ENCODE results near the gene SH3PXD2A.
A peak's percentile ranks its signal among the peaks of the same experiment; 100 is the strongest.

Gene SH3PXD2A

DNA sequence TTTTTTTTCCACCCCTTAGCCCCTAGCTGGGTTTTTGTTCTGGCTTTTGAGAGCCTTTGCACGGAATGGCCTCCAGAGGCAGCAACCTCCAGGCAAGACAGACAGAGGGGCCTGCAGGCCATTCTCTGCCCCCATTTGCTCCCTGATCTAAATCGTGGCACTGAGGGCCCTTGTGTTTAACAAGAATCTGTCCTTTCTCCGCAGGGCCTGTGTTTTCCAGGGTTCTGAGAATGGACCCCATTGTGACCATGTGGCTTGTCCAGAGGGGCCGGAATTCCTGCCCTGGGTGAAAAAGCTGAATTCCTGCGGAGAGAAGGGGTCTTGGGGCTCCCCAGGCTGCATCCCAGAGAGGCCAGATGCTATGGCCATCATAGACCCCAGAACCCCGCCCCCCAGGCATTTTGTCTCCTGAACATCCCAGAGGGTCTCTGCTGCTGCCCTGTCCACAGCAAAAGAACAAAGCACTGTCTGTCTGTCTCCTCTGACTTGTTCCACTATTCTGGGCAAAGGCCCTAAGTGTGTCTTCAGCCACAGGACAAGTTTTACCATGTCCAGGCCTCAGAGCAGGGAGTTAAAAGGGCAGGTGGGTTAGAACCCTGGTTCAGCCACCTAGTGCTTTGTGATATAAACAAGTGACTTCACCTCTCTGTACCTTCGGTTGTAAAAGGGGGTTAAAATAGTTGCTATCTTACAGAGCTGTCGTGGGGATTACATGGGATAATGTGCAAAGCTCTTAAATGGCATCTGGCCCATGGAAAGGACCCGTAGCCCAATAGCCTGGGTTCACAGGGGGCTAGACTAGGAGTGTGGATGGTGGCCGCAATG, 155.6 kb downstream of the SH3PXD2A start:
- no peak for DNase-seq

GRCh38 chr10:103698266-103698665, 157.1 kb downstream of the SH3PXD2A start:
- no peak for DNase-seq

DNA sequence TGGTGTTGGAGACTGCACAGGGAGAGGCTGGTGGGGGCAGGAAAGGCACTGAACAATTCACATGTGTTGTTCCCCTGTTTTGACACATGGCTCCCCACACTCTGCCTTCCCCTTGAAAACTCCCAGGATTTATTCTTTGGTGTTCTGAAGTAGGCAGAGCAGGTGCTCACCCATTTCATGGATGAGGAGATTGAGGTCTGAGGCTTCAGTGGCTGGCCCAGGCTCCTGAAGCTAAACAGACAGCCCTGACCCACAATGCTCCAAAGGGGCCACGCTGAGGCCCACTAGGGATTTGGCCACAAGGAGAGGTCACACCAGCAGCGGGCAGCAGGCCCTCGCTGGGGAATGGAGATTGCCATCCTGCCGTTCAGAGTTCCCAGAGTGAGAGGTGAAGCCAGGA, 157.6 kb downstream of the SH3PXD2A start:
- DNase-seq, result no peak

DNA sequence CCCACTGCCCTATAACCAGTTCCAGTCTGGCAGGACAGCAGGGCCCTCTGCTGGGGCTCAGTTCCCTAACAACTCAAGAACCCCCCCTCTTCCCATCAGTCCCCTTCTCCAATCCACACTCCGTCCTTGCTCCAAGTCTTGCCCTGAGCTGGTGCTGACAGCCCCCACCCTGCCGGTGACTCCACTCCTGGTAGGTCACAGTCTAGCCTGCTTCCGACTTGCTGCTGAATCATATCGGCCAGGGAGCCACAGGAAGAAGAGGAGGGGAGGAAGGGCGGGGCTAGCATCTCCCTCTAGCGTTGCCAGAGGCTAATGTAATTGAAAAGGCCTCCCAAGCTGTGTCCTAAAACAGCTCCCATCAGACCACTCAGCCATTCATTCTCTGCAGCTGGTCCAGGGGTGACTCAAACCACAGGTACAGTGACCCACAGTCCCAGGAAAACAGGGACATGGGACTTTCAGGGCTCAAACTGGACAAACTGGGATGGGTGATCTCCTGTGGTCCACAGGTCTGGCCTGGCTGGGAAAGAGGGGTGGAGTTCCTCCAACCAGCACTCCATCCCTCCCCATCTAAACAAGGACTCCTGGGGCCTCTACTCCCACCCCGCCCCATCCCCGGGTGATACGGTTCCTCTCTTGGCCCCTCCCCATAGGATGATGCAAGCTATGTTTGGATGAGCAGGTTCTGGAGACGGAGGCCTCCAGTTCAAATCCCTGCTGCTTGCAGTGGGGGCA, 158.8 kb downstream of the SH3PXD2A start:
- DNase-seq, result peak; percentile 83 to 88

GRCh38 chr10:103696094-103696410, 159.3 kb downstream of the SH3PXD2A start:
- DNase-seq, result no peak

DNA sequence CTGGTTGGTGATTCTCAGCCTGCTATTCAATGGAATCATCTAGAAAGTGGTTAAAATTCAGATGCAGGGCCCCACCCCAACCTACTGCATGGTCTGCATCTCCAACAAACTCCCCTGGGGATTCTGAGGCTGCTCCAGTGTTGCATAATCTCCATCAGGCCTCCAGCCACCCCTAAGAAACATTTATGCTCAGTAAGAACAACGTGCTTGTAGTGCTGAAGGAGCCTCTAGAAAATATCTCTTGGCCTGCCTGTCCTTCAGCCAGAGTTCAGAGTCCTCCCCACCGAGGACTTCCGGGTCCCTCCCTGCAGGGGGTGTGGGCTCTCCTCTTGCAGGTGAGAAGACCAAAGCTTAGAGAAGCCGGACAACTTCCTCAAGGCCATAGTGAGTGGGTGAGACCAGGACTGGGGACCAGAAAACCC, 159.8 kb downstream of the SH3PXD2A start:
- DNase-seq, result no peak

GRCh38 chr10:103693812-103694205, 161.6 kb downstream of the SH3PXD2A start:
- no peak for DNase-seq

DNA sequence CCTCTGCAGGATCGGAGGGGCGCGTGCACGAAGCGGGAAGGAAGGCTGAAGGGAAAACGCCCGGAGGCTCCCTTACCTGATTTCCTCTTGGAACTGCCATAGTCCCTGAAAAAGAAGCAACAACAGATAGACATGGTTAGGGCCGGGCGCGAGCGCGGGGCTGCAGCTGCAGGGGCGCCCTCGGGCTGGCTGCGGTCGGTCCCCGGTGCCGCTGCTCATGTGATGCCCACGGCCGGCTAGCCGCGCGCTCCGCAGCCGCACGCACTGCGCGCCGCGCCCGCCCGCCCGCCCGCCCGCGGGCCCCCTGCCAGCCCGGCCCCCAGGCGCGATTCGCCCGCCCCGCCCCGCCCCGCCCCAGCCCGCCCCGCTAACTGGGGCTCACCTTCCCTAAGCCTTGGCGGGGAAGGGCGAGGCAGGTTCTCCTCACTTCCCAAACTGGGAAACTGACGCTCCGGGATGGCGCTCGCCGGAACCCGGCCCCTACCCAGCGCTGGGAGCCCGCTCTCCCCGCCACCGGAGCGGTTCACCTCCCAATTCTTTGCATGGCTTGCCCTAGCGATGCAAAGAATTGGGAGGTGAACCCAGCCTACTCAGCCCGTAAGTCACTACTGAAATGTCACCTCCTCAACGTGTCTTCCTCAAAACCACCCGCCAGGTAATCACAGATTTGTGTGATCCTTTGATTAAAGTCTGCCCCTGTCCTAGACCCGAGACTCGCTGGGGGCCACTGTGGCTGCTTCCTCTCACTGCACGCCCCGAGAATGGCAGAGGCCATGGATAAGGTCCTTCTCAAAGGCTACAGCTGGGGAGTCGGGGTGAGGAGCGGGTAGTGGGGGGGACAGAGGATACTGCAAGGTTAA, 162.2 kb downstream of the SH3PXD2A start:
- DNase-seq, result peak; percentile 32 to 47

DNA sequence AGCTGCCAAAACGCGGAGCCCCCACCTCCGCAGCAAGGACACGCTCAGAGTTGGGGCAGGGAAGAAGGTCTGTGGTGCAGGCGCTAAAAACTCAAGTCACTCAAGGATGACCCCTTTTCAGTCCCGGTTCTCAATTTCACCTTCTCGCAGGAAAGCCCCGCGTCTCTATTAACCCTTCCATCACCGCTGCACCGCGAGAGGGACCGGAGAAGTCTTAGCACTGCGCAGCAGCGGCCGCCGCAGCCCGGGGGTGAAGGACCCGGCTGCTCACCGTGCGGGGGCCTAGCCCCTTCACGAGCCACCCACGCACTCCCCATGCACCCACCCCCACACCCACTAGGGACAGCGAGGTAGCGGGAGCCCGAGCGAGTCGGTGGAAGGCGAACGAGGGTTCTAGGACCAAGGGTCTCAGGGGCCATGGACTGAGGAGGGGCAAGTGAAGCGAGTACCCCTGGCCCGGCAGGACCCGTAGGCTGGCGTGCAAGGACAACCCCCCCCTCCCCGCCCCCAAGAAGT, 162.9 kb downstream of the SH3PXD2A start:
- DNase-seq, result peak; percentile 33 to 38

DNA sequence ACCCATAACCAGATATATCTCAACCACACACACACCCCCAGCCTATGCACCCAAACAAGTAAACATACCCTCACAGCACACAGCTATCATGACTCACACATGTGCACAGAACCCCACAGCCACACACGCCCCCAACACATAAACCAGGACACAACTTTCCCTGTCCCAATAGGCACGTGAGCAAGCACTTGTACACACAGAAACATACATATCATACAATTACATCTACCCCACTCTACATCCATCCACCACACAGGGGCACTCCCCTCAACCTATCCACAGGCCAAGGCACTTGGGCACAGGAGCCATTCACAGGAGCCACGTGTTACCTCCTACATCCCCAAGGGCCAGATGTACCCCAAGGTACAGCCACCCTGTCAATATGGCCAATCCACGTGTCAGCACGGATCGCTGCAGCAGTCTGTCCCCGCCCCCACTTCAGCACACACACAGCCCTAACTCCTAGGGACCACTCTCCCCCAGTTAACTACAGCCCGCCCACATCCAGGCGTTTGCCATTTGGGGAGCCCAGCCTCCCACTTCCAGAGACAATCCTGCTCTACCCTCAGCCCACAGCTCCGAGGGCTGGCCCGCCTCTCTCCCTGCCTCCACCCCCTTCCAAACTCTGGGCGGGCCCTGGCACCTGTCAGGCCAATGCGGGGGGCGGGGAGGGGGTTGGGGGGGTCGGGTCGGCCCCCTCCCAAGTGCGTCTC, 163.5 kb downstream of the SH3PXD2A start:
- no peak for DNase-seq

GRCh38 chr10:103691267-103691666, 164.1 kb downstream of the SH3PXD2A start:
- no peak for DNase-seq

- DNase-seq, result no peak
Observed at GRCh38 chr10:103690281-103690680, 165.1 kb downstream of the SH3PXD2A start.

- no peak for DNase-seq
Observed at GRCh38 chr10:103688491-103688890, 166.9 kb downstream of the SH3PXD2A start.

DNA sequence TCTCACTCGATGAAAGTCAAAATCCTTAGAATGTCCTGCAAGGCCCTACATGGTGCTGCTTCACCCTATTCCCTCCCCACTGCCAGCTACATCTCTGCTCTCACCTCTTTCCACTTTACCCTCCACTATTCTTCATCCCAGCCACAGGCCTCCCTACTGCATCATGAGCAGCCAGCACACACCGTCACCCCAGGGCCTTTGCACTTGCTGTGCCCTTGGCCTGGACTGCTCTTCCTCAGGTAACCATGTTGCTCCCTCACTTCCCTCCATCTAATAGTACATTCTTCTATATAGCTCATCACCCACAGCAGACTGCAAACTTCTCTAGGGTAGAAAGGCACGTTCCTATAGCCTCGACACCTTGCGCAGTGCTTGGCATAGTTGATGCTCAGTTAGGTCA, 167.7 kb downstream of the SH3PXD2A start:
- DNase-seq, result no peak

DNA sequence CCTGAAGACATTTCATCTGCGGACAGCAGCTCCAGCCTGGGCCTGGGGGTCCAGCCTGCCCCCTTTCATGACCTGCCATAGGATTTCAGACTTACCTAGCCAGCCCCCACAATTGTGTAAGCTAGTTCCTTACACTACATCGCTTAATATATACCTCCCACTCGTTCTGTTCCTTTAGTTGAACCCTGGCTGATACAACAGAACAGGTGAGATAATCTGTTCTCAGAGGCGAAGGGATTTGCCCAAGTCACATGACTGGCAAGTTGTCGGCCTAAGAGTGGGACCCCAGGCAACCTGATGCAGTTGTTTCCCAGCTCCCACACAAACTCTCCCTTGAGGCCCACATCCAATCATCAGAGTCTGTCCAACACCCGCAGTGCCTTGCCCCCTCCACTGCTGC, 168.2 kb downstream of the SH3PXD2A start:
- no peak for DNase-seq

- peak; percentile 82 to 86 for DNase-seq
Observed at GRCh38 chr10:103685880-103686669, 169.3 kb downstream of the SH3PXD2A start.

DNA sequence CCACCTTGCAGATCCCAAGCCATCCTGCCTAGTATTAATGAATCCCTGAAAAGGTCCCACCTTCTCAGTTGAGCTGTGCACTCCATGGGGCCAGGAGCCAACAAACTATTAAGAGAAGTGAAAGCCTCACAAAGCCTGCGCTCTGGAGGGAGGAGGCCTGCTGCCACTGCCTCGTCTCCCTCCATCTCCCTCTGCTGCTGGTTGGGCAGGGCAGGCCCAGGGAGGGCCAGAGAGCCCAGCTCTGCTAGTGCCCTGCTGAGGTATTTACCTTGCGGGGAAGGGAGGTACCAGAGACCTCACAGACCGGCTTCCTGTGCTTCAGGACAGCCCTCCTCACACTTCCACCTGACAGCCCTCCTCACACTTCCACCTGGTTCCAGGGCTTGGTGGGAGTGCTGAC, 171.5 kb downstream of the SH3PXD2A start:
- no peak for DNase-seq

DNA sequence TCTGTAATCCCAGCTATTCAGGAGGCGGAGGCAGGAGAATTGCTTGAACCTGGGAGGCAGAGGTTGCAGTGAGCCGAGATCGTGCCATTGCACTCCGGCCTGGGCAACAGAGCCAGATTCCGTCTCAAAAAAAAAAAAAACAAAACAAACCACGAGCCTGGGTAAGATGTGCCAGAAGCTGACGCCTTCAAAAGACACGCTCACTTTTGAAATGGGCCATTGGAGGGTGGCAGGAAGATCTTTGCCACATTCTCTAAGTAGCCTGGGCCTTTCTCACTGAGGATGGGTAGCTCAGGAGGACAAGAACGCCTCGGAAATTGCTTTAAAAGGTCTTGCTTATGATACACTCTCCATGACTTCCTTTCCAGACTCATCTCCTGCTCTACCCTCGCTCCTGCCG, 172.7 kb downstream of the SH3PXD2A start:
- no peak for DNase-seq

GRCh38 chr10:103681617-103682399, 173.6 kb downstream of the SH3PXD2A start:
- DNase-seq, result peak in 1 of 2 experiments; percentile 19

GRCh38 chr10:103680869-103681236, 174.5 kb downstream of the SH3PXD2A start:
- no peak for DNase-seq
